ENCODE results near the gene SLCO3A1.
"Not testable (repeated sequence)": the region's sequence is repeated elsewhere in the genome, so short reads cannot be mapped to it uniquely, and the experiment has no call there.

Gene SLCO3A1

DNA sequence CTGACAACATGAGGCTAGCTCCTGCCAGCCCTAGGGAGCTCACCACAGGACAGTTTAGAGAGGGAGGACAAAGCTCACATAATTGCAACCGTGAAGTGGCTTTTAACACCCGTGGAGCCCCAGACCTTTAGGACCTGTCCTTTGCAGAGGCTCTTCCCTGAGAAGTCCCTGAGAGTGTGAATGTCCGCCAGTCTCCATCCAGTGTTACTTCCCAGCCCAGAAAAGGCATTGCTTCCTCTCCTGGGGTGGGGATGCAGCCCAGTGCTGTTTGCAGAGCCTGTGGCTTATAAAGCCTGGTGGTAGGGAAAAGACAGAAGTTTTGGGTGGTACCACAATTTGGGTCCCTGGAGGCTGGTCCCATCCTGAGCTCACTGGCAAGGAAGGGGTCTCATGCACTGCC lies 182.0 kb downstream of the SLCO3A1 start:
- DNase-seq (ENCODE audit: low read depth): no peak

GRCh38 chr15:92035961-92036360 lies 182.5 kb downstream of the SLCO3A1 start:
- no peak for DNase-seq (ENCODE audit: low read depth)

GRCh38 chr15:92037491-92037890 lies 184.0 kb downstream of the SLCO3A1 start:
- DNase-seq (ENCODE audit: low read depth): no peak

DNA sequence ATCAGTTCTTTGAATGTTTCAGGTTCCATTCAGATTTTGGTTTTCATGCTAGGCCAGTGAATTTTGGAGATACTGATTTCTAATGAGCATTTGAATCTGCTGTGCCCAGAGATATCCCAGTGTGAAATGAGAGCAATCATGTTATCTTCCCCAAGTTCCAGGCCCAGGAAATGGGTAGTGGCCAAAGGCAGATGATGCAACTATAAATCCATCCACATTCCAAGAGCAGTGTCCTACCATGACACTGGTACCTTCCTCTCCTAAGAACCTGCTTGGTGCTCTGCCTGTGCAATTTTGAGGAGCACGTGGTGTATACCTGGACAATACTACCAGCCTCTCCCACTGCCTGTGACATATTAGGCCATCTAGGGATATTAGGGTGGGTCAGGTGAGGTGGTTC lies 186.8 kb downstream of the SLCO3A1 start:
- no peak for DNase-seq (ENCODE audit: low read depth)

- no peak for DNase-seq (ENCODE audit: low read depth)
Measured at GRCh38 chr15:92041371-92041770, 187.9 kb downstream of the SLCO3A1 start.

DNA sequence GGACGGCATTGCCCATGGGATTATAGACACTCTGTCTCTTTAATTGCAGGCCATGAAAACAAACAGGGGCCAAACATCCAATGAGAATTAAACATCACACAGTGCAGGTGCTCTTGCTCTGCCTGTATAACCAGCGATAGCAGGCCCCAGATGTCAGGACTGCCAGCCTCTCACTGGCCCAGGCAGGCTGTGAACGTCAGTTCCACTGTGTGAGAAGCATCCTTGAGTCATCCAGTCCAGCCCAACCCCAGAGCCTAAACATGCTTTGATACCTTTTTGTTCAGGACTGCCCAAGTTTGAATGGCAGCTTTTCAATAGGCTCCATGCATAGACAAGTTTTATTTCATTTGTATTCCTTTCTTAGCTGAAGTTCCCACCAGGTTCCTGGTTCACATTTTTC lies 189.8 kb downstream of the SLCO3A1 start:
- no peak for DNase-seq (ENCODE audit: low read depth)

DNA sequence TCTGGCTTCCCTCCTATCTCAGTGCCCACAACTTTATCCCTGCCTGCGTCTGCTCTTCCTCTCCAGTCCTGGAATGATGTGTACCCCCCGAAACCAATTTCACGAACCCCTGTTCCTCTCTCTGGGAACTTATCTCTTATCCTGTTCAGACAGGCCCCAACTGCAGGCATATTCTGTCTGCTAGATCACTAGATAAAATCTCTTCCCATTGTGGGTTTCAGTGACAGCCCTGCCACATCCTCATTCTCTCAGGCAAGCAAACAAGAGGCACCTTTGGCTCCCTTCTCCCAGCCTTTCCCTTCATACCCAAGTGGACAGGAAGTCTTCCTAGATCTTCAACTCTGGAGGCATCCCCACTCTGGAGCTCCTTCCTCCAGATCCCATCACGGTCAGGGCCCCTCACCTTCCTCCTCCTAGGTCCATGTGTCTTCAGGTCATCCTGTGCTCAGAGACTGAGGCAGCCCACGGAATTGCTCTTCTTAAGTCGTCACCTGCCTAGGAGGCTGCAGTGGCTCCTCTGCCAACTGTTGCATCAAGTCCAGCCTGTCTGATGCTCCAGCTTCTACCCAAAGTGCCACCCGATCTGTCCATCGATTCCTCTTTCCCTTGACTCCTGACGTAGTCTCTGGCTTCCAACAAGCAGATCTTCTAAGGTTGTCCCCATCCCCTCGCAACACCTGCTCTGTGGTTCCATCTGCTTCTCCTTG lies 190.8 kb downstream of the SLCO3A1 start:
- no peak for DNase-seq (ENCODE audit: low read depth)

DNA sequence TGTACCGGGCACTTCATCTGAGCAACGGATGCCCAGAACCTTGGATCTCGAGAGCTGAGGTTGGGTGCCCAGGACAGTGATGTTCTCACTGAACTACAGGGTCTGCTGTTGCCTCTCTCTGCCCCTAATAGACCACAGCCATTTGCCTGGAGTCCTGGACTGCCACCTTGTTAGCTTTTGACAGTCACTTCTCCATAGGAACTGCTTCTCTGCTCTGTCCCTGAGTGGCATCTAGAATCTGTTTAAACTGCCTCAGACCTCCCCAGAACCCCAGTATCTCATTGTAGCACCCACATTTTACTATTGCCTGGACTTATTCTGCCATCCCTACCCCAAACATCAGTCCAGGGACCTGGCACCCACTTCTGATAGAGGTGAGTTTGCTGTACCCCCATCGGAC lies 194.4 kb downstream of the SLCO3A1 start:
- DNase-seq (ENCODE audit: low read depth): no peak

DNA sequence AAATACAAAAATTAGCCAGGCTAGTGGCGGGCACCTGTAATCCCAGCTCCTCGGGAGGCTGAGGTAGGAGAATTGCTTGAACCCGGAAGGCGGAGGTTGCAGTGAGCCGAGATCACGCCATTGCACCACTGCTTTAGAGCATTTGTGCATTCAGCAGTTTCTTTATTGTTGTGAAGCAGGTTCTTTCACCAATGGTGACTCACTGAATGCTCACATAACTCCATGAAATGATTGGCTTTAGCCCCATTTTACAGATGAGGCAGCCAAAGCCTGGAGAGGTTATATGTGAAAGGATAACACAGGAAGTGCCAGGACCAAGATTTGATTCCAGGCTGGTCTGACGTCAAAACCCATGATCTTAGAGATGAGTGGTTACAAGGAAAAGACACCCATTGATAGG lies 195.2 kb downstream of the SLCO3A1 start:
- DNase-seq (ENCODE audit: low read depth): no peak

DNA sequence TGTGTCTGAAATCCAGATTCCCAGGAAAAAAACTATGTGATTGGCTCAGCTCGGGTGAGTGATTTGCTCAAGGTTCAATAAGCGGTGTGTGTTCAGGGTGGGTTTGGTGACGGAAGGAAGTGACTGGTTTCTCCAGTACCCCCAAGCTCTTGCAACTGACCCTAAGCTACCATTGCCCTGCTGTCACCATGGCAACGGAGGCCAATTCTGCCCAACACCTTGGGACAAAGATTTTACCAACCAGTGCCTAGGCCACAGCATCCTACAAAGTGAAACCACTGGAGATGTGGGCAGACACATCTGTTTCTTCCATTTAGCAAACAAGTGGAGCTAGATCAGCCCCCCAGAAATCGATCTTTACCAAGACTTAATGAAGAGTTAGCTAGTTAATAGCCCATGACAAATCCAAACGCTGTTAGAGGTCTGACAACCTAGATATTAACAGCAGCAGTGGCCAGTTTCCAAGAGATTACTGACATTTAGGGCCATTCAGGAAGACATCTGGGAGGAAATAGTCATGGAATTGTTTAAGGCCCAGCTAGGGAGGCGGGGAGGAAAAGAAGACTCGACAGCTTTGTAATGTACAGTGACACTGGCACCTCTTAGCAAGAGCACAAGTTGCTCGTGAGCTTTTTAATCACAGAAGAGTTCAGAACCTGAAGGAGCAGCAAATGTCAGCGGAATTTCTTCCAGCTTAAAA lies 195.9 kb downstream of the SLCO3A1 start:
- no peak for DNase-seq (ENCODE audit: low read depth)

DNA sequence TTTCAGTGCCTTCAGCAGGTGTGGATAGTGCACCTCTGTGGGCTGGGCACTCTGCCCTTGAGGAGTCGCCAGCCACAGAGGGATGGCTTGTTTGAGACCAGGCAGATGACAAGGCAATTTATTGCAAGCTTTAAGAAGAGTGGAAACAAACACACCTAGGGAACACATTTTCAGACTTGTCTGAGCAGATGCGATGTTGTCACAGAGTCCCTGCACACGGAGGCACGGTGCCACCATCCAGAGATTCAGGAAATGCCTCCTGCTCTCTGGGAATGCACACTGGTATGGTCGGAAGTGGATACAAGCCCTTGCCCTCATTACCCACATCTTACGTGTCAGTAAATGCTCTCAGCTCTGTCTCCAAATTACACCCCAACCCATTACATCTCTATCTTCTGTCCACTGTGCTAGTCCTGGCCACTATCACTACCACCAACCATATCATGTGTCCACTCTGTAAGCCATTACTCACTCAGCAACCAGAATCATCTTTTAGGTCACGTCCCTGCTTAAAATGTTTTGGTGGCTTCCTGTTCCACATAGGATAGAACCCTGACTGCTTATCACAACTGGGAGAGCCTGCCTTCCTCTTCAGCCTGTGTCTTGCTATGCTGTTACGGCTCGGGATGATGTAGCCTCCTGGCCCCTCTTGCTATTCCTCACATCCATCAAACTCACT lies 196.9 kb downstream of the SLCO3A1 start:
- DNase-seq (ENCODE audit: low read depth): no peak

DNA sequence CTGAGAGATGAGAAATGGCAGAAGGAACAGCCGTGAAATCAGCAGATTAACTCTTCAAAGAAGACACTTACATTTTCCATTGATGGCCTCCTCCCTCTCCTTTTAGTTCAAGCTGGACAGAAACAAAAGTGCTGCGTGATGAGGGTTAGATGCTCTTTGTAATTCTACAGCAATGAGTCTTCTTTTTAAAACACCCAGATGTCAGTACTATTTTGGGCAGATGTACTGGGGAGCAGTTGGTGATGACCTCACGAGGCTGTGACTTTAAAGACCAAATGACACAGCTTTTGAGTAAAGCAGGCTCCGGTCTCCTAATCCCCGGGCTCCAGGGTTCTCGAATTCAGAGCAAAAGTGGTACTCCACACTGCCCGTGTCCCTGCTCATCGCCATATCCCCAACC lies 198.2 kb downstream of the SLCO3A1 start:
- no peak for DNase-seq (ENCODE audit: low read depth)

- DNase-seq (ENCODE audit: low read depth): no peak
Measured at GRCh38 chr15:92053753-92054316, 200.3 kb downstream of the SLCO3A1 start.

DNA sequence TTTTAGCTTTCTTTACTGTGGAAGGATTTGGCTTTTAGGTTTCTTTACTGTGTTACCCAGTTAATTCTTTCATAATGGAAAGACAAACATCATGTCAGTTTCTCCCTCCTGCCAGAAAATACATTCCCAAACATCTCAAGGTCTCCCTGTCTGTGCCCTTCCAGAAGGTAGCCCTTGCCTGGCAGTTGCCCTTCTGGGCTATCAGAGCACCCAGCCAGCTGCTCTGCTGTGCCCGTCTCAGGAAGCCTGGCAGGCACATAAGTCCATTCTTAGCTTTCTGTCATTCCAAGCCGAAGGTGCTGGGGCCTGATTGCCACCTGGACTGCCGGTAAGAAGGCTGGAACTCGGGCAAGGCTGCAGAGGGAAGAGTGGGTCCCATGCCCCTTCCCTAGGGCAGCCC lies 203.4 kb downstream of the SLCO3A1 start:
- DNase-seq (ENCODE audit: low read depth): no peak

- no peak for DNase-seq (ENCODE audit: low read depth)
Measured at GRCh38 chr15:92059036-92059970, 205.8 kb downstream of the SLCO3A1 start.

GRCh38 chr15:92059971-92060311 lies 206.4 kb downstream of the SLCO3A1 start:
- not testable (repeated sequence) for DNase-seq (ENCODE audit: low read depth)

- no peak for DNase-seq (ENCODE audit: low read depth)
Measured at GRCh38 chr15:92061511-92062195, 208.1 kb downstream of the SLCO3A1 start.

DNA sequence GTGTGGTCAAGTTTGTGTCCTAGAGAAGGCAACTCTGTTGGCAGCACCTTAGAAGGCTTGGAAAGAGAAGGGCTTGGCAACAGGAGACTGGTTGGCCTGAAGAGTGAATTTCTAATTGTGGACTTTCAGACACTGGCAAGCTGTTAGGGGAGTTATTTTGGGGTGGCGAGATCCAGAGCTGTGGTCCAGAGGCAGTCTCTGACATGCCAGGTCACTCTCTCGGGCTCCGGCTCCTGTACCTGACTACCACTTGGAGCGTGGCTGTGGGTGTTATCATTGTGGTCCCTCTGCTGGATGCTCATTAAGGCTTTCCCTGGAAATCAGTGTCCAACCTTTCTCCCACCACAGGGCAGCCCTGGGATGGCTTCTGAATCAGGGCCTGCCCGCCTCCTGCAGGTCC lies 209.0 kb downstream of the SLCO3A1 start:
- DNase-seq (ENCODE audit: low read depth): no peak

DNA sequence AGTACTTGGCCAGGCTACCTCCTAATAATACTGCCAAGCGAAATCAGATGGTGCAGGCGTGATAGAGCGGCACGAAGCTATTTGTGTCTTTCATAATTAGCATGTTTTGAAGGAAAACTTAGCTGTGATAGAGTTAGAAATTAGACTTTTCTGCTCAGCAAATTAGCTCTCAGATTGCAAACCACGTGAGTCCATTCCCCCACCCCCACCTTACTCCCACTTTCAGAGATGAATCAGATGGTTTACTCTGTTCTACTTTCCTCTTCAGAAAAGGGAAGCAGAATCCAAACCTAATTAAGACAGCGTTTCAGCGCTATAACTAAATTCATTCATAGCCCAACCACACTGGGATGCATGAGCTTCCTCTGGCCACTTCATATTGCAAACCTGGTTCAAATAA lies 214.6 kb downstream of the SLCO3A1 start:
- DNase-seq (ENCODE audit: low read depth): no peak

DNA sequence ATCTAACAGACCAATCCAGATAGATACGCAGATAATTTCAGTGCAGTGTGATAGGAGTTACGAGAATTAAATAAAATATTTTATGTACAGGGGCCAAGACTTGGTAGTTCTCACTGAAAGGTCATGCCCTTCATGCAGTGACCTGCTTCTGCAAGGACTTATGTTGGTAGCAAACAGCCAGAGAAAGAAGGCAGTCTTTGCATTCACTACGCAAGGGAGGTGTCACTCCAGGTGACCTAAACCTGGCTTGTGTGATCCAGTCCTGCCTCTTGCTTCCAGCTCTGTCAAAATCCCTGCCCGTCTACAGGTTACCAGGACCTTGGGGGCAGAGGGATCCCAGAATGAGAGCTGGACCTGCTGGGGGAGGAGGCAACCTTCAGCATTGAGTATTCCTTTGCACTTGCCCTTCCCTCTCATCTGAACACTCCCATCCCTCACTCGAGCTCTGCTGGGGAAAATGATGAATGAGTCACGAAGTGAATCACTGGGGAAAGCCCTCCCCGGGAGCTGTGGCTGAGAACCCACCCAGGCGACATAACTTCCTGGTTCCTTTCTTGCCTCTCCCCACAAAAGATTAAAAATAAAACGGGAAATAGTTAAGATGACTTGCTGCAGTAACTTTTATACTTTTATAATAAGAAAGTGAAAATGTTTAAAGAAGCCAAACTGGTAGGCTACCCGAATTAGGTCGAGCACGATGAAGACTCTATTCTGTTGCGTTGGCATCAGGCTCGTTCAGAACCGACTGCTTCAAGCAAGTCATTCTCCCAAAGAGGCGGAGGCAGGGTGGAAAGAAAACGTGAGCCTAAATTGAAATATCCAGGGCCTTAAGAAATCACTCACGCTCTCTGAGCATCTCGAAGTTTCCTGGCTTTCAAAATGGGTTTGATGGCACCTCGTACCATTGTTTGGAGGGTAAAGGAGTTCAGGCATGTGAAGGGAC lies 216.1 kb downstream of the SLCO3A1 start:
- DNase-seq (ENCODE audit: low read depth): peak; percentile 25
